ENCODE measurements around the gene FBXO5.
"Not testable (repeated sequence)": the region's sequence is repeated elsewhere in the genome, so short reads cannot be mapped to it uniquely, and the experiment has no call there.

Gene FBXO5

GRCh38 chr6:153015094-153015640 lies 32.3 kb upstream of the FBXO5 start:
- Histone ChIP-seq H3K27ac (ENCODE audit: low read depth, low read length, severe bottlenecking) (no peak overlapping the region), H3K4me1 (ENCODE audit: control insufficient read depth, insufficient read depth, low read length, poor library complexity, severe bottlenecking) (peaks cover 6% of the 10 kb centered on the region), H3K4me3 (ENCODE audit: extremely low read depth, insufficient read depth, low read length, poor library complexity, severe bottlenecking) (no peak overlapping the region), H3K9me3 (ENCODE audit: control insufficient read depth, low read length) (no peaks in the 10 kb centered on the region), H3K36me3 (ENCODE audit: control insufficient read depth, insufficient read depth, low read length) (no peaks in the 10 kb centered on the region)
- 79% methylated on average over 3 of the region's 4 CpGs; no CpG with 5 or more reads in 1 of the 2 experiments for WGBS, 2 experiments (ENCODE audit: insufficient coverage in 2 of 2)

DNA sequence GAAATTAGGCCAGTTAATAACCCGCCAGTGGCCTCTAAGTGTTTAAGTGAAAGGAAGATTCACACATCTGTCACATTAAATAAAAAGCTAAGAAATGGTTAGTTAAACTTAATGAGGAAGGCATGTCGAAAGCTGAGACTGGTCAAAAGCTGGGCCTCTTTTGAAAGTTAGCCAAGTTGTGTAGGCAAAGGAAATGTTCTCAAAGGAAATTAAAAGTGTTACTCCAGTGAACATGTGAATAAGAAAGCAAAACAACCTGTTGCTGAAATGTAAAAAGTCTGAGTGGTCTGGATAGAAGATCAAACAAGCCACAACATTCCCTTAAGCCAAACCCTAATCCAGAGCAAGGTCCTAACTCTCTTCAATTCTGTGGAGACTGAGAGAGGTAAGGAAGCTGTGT lies 30.6 kb upstream of the FBXO5 start:
- Histone ChIP-seq H3K9me3 (ENCODE audit: control insufficient read depth, low read length) (no peaks in the 10 kb centered on the region), H3K4me3 (ENCODE audit: extremely low read depth, insufficient read depth, low read length, poor library complexity, severe bottlenecking) (no peak overlapping the region), H3K36me3 (ENCODE audit: control insufficient read depth, insufficient read depth, low read length) (no peaks in the 10 kb centered on the region), H3K27ac (ENCODE audit: low read depth, low read length, severe bottlenecking) (no peak overlapping the region), H3K4me1 (ENCODE audit: control insufficient read depth, insufficient read depth, low read length, poor library complexity, severe bottlenecking) (peaks cover 6% of the 10 kb centered on the region)
- 100% methylated on average over 1 of the region's 2 CpGs for WGBS, 2 experiments (ENCODE audit: insufficient coverage in 2 of 2)

DNA sequence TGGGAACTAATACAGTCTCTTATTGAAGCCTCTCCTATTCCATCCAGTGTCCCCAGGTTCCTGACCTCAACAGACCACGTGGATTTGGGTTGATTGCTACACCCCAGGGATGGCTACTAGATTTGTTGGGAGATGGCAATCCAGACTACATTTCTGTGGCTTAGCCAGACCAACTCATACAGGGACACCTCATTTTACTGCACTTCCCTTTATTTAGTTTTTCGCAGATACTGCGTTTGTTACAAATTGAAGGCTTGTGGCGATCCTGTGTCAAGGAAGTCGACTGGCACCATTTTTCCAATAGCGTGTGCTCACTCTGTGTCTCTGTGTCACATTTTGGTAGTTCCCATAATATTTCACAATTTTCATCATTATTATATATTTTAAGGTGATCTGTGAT lies 30.0 kb upstream of the FBXO5 start:
- 95 to 100% methylated on average over 3 of the region's 6 CpGs for WGBS, 2 experiments (ENCODE audit: insufficient coverage in 2 of 2)

GRCh38 chr6:153003366-153003690 lies 20.5 kb upstream of the FBXO5 start:
- 0% methylated on average over 1 to 2 of the region's 6 CpGs for WGBS, 2 experiments (ENCODE audit: insufficient coverage in 2 of 2)
- H3K4me3 ChIP-seq (ENCODE audit: extremely low read depth, insufficient read depth, low read length, poor library complexity, severe bottlenecking): peak overlapping the region; percentile 77
- peak overlapping the region; percentile 88 for H3K27ac ChIP-seq (ENCODE audit: low read depth, low read length, severe bottlenecking)
- H3K9me3 ChIP-seq (ENCODE audit: control insufficient read depth, low read length): no peaks in the 10 kb centered on the region
- peaks cover 12% of the 10 kb centered on the region for H3K36me3 ChIP-seq (ENCODE audit: control insufficient read depth, insufficient read depth, low read length)
- peaks cover 4% of the 10 kb centered on the region for H3K4me1 ChIP-seq (ENCODE audit: control insufficient read depth, insufficient read depth, low read length, poor library complexity, severe bottlenecking)

More for the DNA sequence above, 30.0 kb upstream of the FBXO5 start:
- Histone ChIP-seq H3K27ac (ENCODE audit: low read depth, low read length, severe bottlenecking) (no peak overlapping the region), H3K36me3 (ENCODE audit: control insufficient read depth, insufficient read depth, low read length) (no peaks in the 10 kb centered on the region), H3K9me3 (ENCODE audit: control insufficient read depth, low read length) (no peaks in the 10 kb centered on the region), H3K4me1 (ENCODE audit: control insufficient read depth, insufficient read depth, low read length, poor library complexity, severe bottlenecking) (peaks cover 6% of the 10 kb centered on the region), H3K4me3 (ENCODE audit: extremely low read depth, insufficient read depth, low read length, poor library complexity, severe bottlenecking) (no peak overlapping the region)

DNA sequence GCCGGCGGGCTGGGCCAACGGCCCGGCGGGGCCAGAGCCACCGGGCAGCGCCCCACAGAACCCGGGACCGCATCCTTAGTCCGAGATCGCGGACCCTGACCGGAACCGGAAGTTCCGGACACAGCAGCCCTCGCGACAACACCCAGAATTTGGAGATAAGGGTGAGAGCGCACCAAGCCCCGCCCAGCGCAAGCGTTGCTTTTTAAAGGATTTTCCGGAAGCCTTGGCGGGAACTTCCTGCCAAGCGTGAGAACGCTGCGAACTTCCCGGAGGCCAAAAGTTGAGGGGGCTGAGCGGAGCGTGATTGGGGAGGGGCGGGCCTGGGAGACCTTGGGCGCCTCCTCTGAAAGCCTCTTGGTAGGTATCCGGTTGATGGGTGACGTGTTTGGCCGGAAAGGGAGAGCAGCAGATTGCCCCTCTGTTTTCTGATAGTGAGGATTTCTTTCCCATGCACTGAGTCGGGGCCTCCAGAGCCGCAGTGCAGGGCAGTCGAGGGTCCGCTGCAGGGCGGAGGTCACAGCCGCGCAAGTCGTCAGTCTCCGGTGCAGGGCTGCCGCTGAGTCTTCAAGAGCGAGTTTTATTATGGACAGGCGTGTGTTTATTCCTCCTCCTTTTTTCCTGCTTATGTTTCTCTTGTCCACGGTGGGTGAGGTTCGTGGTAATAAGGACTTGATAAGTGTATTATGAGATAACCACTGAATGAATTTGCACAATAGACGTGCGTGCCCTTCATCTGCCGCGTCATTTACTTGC lies 19.9 kb upstream of the FBXO5 start, which contains the start of gene MTRF1L:
Gene MTRF1L (minus strand): TSS at position 97 of the 753 bp plus-strand sequence. CDS start 24 bp downstream, at position 73.
- peak within 1 kb of the TSS; percentile 88 for H3K27ac ChIP-seq (ENCODE audit: low read depth, low read length, severe bottlenecking)
- H3K4me1 ChIP-seq (ENCODE audit: control insufficient read depth, insufficient read depth, low read length, poor library complexity, severe bottlenecking): peaks cover 4% of the 10 kb centered on the region
- H3K36me3 ChIP-seq (ENCODE audit: control insufficient read depth, insufficient read depth, low read length): peaks cover 13% of the 10 kb centered on the region
- no peaks in the 10 kb centered on the region for H3K9me3 ChIP-seq (ENCODE audit: control insufficient read depth, low read length)
- H3K4me3 ChIP-seq (ENCODE audit: extremely low read depth, insufficient read depth, low read length, poor library complexity, severe bottlenecking): peak within 1 kb of the TSS; percentile 77
- WGBS, 2 experiments (ENCODE audit: insufficient coverage in 2 of 2): 0% methylated on average over 25 to 42 of the region's 52 CpGs

GRCh38 chr6:153001767-153002612 lies 19.1 kb upstream of the FBXO5 start:
- Histone ChIP-seq H3K4me3 (ENCODE audit: extremely low read depth, insufficient read depth, low read length, poor library complexity, severe bottlenecking) (peak overlapping the region; percentile 77), H3K9me3 (ENCODE audit: control insufficient read depth, low read length) (no peaks in the 10 kb centered on the region), H3K4me1 (ENCODE audit: control insufficient read depth, insufficient read depth, low read length, poor library complexity, severe bottlenecking) (peaks cover 4% of the 10 kb centered on the region), H3K27ac (ENCODE audit: low read depth, low read length, severe bottlenecking) (peak overlapping the region; percentile 88), H3K36me3 (ENCODE audit: control insufficient read depth, insufficient read depth, low read length) (peaks cover 21% of the 10 kb centered on the region)
- WGBS, 2 experiments (ENCODE audit: insufficient coverage in 2 of 2): 4 to 5% methylated on average over 15 to 18 of the region's 31 CpGs

DNA sequence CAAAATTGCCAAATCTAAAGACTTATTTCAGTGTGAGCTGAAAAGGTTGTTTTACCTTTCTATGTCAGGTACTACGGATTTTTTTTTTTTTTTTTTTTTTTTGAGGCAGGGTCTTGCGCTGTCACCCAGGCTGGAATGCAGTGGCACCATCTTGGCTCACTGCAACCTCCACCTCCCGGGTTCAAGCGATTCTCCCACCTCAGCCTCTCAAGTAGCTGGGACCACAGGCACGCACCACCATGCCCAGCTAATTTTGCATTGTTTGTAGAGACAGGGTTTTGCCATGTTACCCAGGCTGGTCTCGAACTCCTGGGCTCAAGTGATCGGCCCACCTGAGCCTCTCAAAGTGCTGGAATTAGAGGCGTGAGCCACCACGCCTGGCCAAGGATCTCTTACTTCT lies 17.9 kb upstream of the FBXO5 start:
- not testable (repeated sequence) for H3K27ac ChIP-seq (ENCODE audit: low read depth, low read length, severe bottlenecking); H3K9me3 ChIP-seq (ENCODE audit: control insufficient read depth, low read length); H3K4me1 ChIP-seq (ENCODE audit: control insufficient read depth, insufficient read depth, low read length, poor library complexity, severe bottlenecking)
- Histone ChIP-seq H3K36me3 (ENCODE audit: control insufficient read depth, insufficient read depth, low read length) (peaks cover 29% of the 10 kb centered on the region), H3K4me3 (ENCODE audit: extremely low read depth, insufficient read depth, low read length, poor library complexity, severe bottlenecking) (peak overlapping the region; percentile 77)
- 89 to 96% methylated on average over 7 of the region's 9 CpGs for WGBS, 2 experiments (ENCODE audit: insufficient coverage in 2 of 2)

- no peaks in the 10 kb centered on the region for H3K9me3 ChIP-seq (ENCODE audit: control insufficient read depth, low read length)
- peaks cover 4% of the 10 kb centered on the region for H3K4me1 ChIP-seq (ENCODE audit: control insufficient read depth, insufficient read depth, low read length, poor library complexity, severe bottlenecking)
- H3K27ac ChIP-seq (ENCODE audit: low read depth, low read length, severe bottlenecking): no peak overlapping the region
- H3K36me3 ChIP-seq (ENCODE audit: control insufficient read depth, insufficient read depth, low read length): peaks cover 29% of the 10 kb centered on the region
- H3K4me3 ChIP-seq (ENCODE audit: extremely low read depth, insufficient read depth, low read length, poor library complexity, severe bottlenecking): no peak overlapping the region
Measured at GRCh38 chr6:153000243-153000642, 17.4 kb upstream of the FBXO5 start.

GRCh38 chr6:152999538-152999937 lies 16.7 kb upstream of the FBXO5 start:
- H3K36me3 ChIP-seq (ENCODE audit: control insufficient read depth, insufficient read depth, low read length): peaks cover 30% of the 10 kb centered on the region

GRCh38 chr6:152993847-152994246 lies 11.0 kb upstream of the FBXO5 start:
- Histone ChIP-seq H3K27ac (ENCODE audit: low read depth, low read length, severe bottlenecking) (no peak overlapping the region), H3K36me3 (ENCODE audit: control insufficient read depth, insufficient read depth, low read length) (peaks cover 49% of the 10 kb centered on the region), H3K9me3 (ENCODE audit: control insufficient read depth, low read length) (no peaks in the 10 kb centered on the region), H3K4me3 (ENCODE audit: extremely low read depth, insufficient read depth, low read length, poor library complexity, severe bottlenecking) (no peak overlapping the region), H3K4me1 (ENCODE audit: control insufficient read depth, insufficient read depth, low read length, poor library complexity, severe bottlenecking) (no peaks in the 10 kb centered on the region)

More at GRCh38 chr6:152999538-152999937, 16.7 kb upstream of the FBXO5 start:
- H3K27ac ChIP-seq (ENCODE audit: low read depth, low read length, severe bottlenecking); H3K9me3 ChIP-seq (ENCODE audit: control insufficient read depth, low read length); H3K4me1 ChIP-seq (ENCODE audit: control insufficient read depth, insufficient read depth, low read length, poor library complexity, severe bottlenecking); H3K4me3 ChIP-seq (ENCODE audit: extremely low read depth, insufficient read depth, low read length, poor library complexity, severe bottlenecking): not testable (repeated sequence)
- WGBS, 2 experiments (ENCODE audit: insufficient coverage in 2 of 2): 93 to 100% methylated on average over 1 to 2 of the region's 2 CpGs

GRCh38 chr6:152993431-152993830 lies 10.6 kb upstream of the FBXO5 start:
- Histone ChIP-seq H3K36me3 (ENCODE audit: control insufficient read depth, insufficient read depth, low read length) (peaks cover 49% of the 10 kb centered on the region), H3K4me1 (ENCODE audit: control insufficient read depth, insufficient read depth, low read length, poor library complexity, severe bottlenecking) (no peaks in the 10 kb centered on the region), H3K9me3 (ENCODE audit: control insufficient read depth, low read length) (no peaks in the 10 kb centered on the region), H3K4me3 (ENCODE audit: extremely low read depth, insufficient read depth, low read length, poor library complexity, severe bottlenecking) (no peak overlapping the region), H3K27ac (ENCODE audit: low read depth, low read length, severe bottlenecking) (no peak overlapping the region)
